ENCODE data around the gene SLC8B1. TPM values are rescaled to one million over a fixed set of nuclear protein-coding genes. Genes with fewer than 3 reads are reported as not detected.

The SLC8B1 gene
- total and polyA plus RNA-seq, 9 donors = 36.9 to 117 (median 76.2) TPM

- DNase-seq = no peak
- Histone ChIP-seq H3K36me3 (no peaks in the 10 kb centered on the region), H3K4me3 (no peak overlapping the region), H3K27ac (no peak overlapping the region), H3K4me1 (ENCODE audit: insufficient read depth) (peaks cover 6% of the 10 kb centered on the region), H3K9me3 (no peaks in the 10 kb centered on the region), H3K27me3 (no peaks in the 10 kb centered on the region)
- intact Hi-C loops (cut with DNase I) = no loop called here
- TF ChIP-seq EP300 (IDR thresholded peaks at IDR 0.05) (no peak), POLR2A (IDR thresholded peaks at IDR 0.05) (no peak), CTCF (IDR thresholded peaks at IDR 0.05) (no peak)
- WGBS, 3 donors = 80 to 91% (median 87%) methylated on average over 10 of the region's 10 CpGs
Observed at GRCh38 chr12:113293100-113293499, 41.8 kb downstream of the SLC8B1 start.

- no peak for TF ChIP-seq POLR2A (IDR thresholded peaks at IDR 0.05)
- no peak for TF ChIP-seq EP300 (IDR thresholded peaks at IDR 0.05)
- no peak for TF ChIP-seq CTCF (IDR thresholded peaks at IDR 0.05)
- Histone ChIP-seq H3K4me3 (no peak overlapping the region), H3K27me3 (no peaks in the 10 kb centered on the region), H3K36me3 (no peaks in the 10 kb centered on the region), H3K9me3 (no peaks in the 10 kb centered on the region), H3K27ac (no peak overlapping the region), H3K4me1 (ENCODE audit: insufficient read depth) (peaks cover 4% of the 10 kb centered on the region)
- intact Hi-C loops (cut with DNase I) = no loop called here
- DNase-seq = no peak
- WGBS, 3 donors = 82 to 85% (median 82%) methylated on average over 7 of the region's 7 CpGs
Observed at GRCh38 chr12:113292547-113292946, 42.4 kb downstream of the SLC8B1 start.

- H3K36me3 ChIP-seq = no peaks in the 10 kb centered on the region
- DNase-seq = no peak
- H3K27me3 ChIP-seq = no peaks in the 10 kb centered on the region
- no peaks in the 10 kb centered on the region for H3K9me3 ChIP-seq
- no peak overlapping the region for H3K4me3 ChIP-seq
- H3K27ac ChIP-seq = no peak overlapping the region
- 67 to 71% (median 69%) methylated on average over 6 of the region's 6 CpGs for WGBS, 3 donors
- peaks cover 2% of the 10 kb centered on the region for H3K4me1 ChIP-seq (ENCODE audit: insufficient read depth)
- TF ChIP-seq CTCF (IDR thresholded peaks at IDR 0.05) = no peak
- no peak for TF ChIP-seq POLR2A (IDR thresholded peaks at IDR 0.05)
- no peak for TF ChIP-seq EP300 (IDR thresholded peaks at IDR 0.05)
- intact Hi-C loops (cut with DNase I) = no loop called here
Observed at GRCh38 chr12:113292091-113292490, 42.8 kb downstream of the SLC8B1 start.

GRCh38 chr12:113291586-113291985 is 43.3 kb downstream of the SLC8B1 start:
- Histone ChIP-seq H3K4me3 (no peak overlapping the region), H3K27me3 (no peaks in the 10 kb centered on the region), H3K9me3 (no peaks in the 10 kb centered on the region), H3K27ac (no peak overlapping the region), H3K36me3 (no peaks in the 10 kb centered on the region), H3K4me1 (ENCODE audit: insufficient read depth) (peaks cover 1% of the 10 kb centered on the region)
- no peak for TF ChIP-seq POLR2A (IDR thresholded peaks at IDR 0.05)
- TF ChIP-seq CTCF (IDR thresholded peaks at IDR 0.05) = no peak
- TF ChIP-seq EP300 (IDR thresholded peaks at IDR 0.05) = no peak
- intact Hi-C loops (cut with DNase I) = no loop called here
- no peak for DNase-seq
- 86 to 88% (median 86%) methylated on average over 17 of the region's 17 CpGs for WGBS, 3 donors
